Breast epithelium (tissue), 4 donors: ENCODE results near the gene VGLL4. TPM values are rescaled to one million over a fixed set of nuclear protein-coding genes. Genes with fewer than 3 reads are reported as not detected.

Experiments used
- DNase-seq, 2 donors: peaks; one replicate each; pipeline ENCODE4 v3.0.0-alpha.2; 2019; ENCODE audit warnings: low spot score in 2 of 2
- H3K27ac ChIP-seq, 2 donors: fragments of 200-600 bp; sonication (generic) in 1 of 2; one replicate each; pipeline ENCODE4 v1.5.1; 2016 to 2019; ENCODE audit warnings: mild to moderate bottlenecking in 1 of 2
- H3K27me3 ChIP-seq, 2 donors: fragments of 200-600 bp; sonication (generic) in 1 of 2; one replicate each; pipeline versions ENCODE4 v1.5.1 to v1.6.0; 2017 to 2019; ENCODE audit warnings: control low read depth in 1 of 2, mild to moderate bottlenecking in 1 of 2
- H3K36me3 ChIP-seq: fragments of 200-600 bp; one replicate; pipeline ENCODE4 v1.5.1; 2019
- H3K4me1 ChIP-seq, 2 donors: fragments of 200-600 bp; sonication (generic); one replicate each; pipeline ENCODE4 v1.5.1; 2016 to 2019; ENCODE audit warnings: control low read depth in 1 of 2
- H3K4me3 ChIP-seq, 3 donors: fragments of 200-600 bp; sonication (generic); 1 replicate in 2 of 3; 2 replicates in 1 of 3; pipeline ENCODE4 v1.5.1; 2016 to 2019; ENCODE audit warnings: mild to moderate bottlenecking in 3 of 3, moderate library complexity in 2 of 3
- H3K9me3 ChIP-seq, 2 donors: fragments of 200-600 bp; sonication (generic) in 1 of 2; one replicate each; pipeline ENCODE4 v1.5.1; 2016 to 2019; ENCODE audit warnings: control low read depth in 1 of 2
- POLR2A ChIP-seq: fragments of 450-650 bp; IDR thresholded peaks from one replicate; pipeline ENCODE4 v1.6.1; 2016; ENCODE audit warnings: antibody characterized with exemption, mild to moderate bottlenecking, moderate library complexity
- POLR2AphosphoS5 ChIP-seq, 3 donors: sonication (generic); formaldehyde crosslinking; IDR thresholded peaks; one replicate each; pipeline ENCODE4 v1.6.1; 2017; ENCODE audit warnings: antibody characterized with exemption in 3 of 3
- intact Hi-C: fragments of 100-400 bp; cut with DNase I; formaldehyde crosslinking; loops from one replicate; pipeline ENCODE4 v1.15.1; 2023; ENCODE audit warnings: low total_unique reads
- total RNA-seq, 3 donors: library from RNA; depleted of rRNA; stranded (reverse); fragments of >200 nt; gene quantifications; one replicate each; pipeline ENCODE4 v1.1.0, GENCODE V29; 2016
- TF ChIP-seq, protein P1 (sequence below), 3 donors: fragments of 450-650 bp; IDR thresholded peaks; one replicate each; pipeline ENCODE4 v1.5.1; 2016 to 2017; ENCODE audit warnings: antibody characterized with exemption in 3 of 3, mild to moderate bottlenecking in 3 of 3, moderate library complexity in 3 of 3

The VGLL4 gene
- total RNA-seq, 3 donors from 2014 or later: 48.0 to 90.0 (median 68.5) TPM

DNA sequence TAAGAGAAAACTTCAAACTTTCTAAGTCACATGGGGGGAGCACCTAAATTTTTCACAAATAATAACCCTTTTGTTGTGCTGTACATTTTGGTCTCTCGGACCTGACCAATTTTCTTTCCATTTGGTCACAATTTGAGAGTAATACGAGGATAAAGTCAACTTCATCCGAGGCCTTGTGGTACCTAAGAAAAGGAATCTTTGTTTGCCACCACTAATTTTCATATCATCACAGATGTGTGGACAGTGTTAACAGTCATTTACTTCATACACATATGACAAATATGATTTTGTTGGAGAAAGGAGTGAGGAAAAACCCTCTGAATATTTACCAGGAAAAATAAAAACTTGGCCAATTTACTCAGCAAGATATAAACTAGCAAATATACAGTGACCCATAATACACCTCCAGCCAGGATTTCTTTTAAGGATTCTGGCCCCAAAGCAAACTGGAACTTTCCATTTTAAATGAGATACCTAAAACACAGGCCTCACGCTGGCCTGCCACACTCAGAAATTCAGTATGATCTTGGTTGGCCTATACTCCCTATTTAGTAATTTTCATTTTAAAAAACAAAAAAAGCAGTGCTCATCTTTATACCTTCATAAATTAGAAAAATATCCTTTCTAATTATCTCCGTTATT is 40.7 kb downstream of the VGLL4 start:
- Histone ChIP-seq H3K4me1 (peaks cover 7 to 10% of the 10 kb centered on the region in 2 donors), H3K4me3 (no peak overlapping the region), H3K27ac (peak overlapping the region; percentile 89 to 91), H3K27me3 (no peaks in the 10 kb centered on the region), H3K36me3 (no peaks in the 10 kb centered on the region), H3K9me3 (no peaks in the 10 kb centered on the region)
- no peak for DNase-seq
- no peak for TF ChIP-seq POLR2A
- TF ChIP-seq POLR2AphosphoS5 (IDR thresholded peaks at IDR 0.05): no peak
- TF ChIP-seq, protein P1, sequence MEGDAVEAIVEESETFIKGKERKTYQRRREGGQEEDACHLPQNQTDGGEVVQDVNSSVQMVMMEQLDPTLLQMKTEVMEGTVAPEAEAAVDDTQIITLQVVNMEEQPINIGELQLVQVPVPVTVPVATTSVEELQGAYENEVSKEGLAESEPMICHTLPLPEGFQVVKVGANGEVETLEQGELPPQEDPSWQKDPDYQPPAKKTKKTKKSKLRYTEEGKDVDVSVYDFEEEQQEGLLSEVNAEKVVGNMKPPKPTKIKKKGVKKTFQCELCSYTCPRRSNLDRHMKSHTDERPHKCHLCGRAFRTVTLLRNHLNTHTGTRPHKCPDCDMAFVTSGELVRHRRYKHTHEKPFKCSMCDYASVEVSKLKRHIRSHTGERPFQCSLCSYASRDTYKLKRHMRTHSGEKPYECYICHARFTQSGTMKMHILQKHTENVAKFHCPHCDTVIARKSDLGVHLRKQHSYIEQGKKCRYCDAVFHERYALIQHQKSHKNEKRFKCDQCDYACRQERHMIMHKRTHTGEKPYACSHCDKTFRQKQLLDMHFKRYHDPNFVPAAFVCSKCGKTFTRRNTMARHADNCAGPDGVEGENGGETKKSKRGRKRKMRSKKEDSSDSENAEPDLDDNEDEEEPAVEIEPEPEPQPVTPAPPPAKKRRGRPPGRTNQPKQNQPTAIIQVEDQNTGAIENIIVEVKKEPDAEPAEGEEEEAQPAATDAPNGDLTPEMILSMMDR (IDR thresholded peaks at IDR 0.05): no peak
- intact Hi-C loops: loop anchor here (5.0 kb wide), 1 partner anchor 296 kb away; no protein-coding TSS in a partner anchor

DNA sequence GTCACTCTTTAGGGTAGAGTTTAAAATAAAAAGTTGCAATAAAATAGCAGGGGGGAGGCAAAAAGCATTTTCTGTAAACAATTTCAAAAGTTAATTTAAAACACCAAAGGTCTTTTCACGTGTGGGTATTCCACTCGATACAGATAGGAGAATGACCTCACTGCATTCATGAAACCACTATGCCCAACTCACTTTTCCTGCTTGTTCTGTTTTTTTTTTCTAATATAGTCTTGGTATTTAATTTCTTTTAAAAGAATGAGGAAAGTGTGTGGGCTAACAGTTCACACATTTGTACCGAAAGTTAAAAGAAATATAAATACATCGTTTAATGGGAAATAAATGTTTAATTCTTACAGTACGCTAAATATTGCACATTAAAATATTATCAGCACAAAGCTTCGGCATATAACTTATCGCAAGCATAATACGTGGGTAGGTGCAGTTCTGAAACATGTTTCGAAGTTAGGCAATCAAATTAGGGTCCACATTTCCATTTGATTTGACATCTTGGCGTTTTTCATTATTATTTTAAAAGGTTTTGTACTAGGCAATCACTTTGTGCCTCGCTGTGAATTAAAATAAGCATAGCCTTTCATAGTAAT is 41.4 kb downstream of the VGLL4 start:
- Histone ChIP-seq H3K36me3 (no peaks in the 10 kb centered on the region), H3K4me3 (peak overlapping the region in 1 of 3 donors; percentile 34)

DNA sequence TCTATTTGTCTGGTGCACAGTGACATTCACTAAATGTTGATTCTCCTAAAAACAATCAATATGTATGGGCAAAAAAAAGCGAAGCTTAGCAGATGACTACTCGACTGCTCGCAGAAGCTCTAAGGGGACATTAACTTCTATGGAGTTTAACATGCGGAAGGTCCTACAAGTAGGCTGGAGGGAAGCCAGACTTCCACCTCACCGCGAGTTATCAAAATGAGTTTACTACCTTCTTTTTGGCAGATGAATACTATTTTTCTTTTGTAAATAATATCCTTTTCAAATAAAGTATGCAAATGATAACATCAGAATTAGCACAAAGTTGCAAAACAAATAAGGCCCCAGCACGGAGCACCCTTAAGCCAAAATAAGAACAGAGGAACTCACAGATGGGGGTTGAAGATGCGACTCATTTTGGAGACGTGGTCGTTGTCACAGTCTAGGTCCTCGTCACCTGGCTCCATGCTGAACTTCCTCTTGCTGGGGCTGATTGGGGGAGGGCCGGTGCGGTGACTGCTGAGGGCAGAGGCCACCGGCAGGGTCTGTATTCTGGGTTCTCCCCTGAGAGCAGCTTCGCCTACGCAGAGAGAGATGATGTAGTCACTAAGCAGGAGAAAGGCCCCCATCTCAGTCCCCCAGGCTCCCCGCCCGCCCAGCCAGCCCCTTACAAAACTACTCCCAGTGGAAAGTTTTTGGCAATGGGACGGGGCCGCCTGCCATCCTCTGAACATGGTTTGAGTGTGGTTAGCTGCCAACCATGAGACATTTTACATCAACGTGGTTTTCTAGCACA is 42.1 kb downstream of the VGLL4 start:
- Histone ChIP-seq H3K36me3 (no peaks in the 10 kb centered on the region), H3K27me3 (no peaks in the 10 kb centered on the region), H3K9me3 (no peaks in the 10 kb centered on the region), H3K4me3 (peak overlapping the region in 1 of 3 donors; percentile 34), H3K27ac (peak overlapping the region; percentile 89 to 91), H3K4me1 (peaks cover 7 to 10% of the 10 kb centered on the region in 2 donors)
- intact Hi-C loops: loop anchor here (5.0 kb wide), 1 partner anchor 294 kb away; no protein-coding TSS in a partner anchor
- DNase-seq: peak in 1 of 2 donors; percentile 48
- TF ChIP-seq, protein P1 (IDR thresholded peaks at IDR 0.05): no peak
- TF ChIP-seq POLR2AphosphoS5 (IDR thresholded peaks at IDR 0.05) (no peak), POLR2A (no peak)

More for the DNA sequence above, 41.4 kb downstream of the VGLL4 start:
- no peaks in the 10 kb centered on the region for H3K27me3 ChIP-seq
- H3K4me1 ChIP-seq: peaks cover 7 to 10% of the 10 kb centered on the region in 2 donors
- H3K27ac ChIP-seq: peak overlapping the region; percentile 89 to 91
- no peaks in the 10 kb centered on the region for H3K9me3 ChIP-seq
- no peak for DNase-seq
- TF ChIP-seq POLR2A (no peak), POLR2AphosphoS5 (IDR thresholded peaks at IDR 0.05) (no peak)
- TF ChIP-seq, protein P1 (IDR thresholded peaks at IDR 0.05): no peak
- intact Hi-C loops: loop anchor here (5.0 kb wide), 1 partner anchor 295 kb away; no protein-coding TSS in a partner anchor

DNA sequence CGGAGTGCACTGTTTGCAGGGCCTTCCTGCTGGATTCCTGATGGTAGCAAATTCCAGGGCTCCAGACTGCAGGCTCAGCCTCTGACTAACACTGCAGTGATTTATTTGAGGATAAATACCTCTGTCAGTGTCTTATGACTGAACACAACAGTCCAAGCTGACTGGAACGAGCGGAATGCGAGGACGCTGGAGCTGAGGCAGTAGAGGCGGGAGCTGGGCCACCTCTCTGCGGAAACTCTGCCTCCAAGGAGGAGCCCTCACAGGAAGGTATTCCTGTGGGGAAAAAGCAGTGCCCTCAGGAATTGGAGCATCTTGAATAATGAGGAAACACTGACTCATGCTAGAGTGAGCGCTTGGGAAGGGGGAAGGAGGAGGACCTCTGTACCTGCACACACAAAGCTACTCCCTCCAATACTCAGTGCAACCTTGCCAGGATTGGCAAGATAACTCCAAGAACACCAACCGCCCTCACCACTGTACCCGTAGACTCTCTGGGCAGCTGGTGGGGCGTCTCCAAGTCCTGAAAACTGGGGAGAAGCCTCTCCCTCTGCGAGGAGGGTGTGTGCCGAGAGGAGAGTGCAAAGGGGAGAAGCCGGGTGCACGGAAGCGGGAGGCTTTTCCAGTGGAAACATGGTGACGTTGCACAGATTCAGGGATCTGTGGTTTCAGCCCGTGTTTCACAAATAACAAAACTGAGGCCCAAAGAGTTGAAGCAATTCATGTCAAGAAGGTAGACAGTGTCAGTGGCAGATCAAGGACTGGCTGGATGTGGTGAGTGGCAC is 43.0 kb downstream of the VGLL4 start:
- Histone ChIP-seq H3K4me1 (peaks cover 7 to 10% of the 10 kb centered on the region in 2 donors), H3K27ac (peak overlapping the region; percentile 89 to 91), H3K36me3 (no peaks in the 10 kb centered on the region), H3K4me3 (peak overlapping the region in 1 of 3 donors; percentile 5), H3K27me3 (no peaks in the 10 kb centered on the region), H3K9me3 (no peaks in the 10 kb centered on the region)
- TF ChIP-seq POLR2AphosphoS5 (IDR thresholded peaks at IDR 0.05): peak; percentile 84 to 94 (median 90)
- TF ChIP-seq, protein P1 (IDR thresholded peaks at IDR 0.05): no peak
- DNase-seq: peak; percentile 83 to 95
- intact Hi-C loops: loop anchor here (5.0 kb wide), 1 partner anchor 293 kb away; no protein-coding TSS in a partner anchor
